ENCODE results near the gene CENPS.

DNA sequence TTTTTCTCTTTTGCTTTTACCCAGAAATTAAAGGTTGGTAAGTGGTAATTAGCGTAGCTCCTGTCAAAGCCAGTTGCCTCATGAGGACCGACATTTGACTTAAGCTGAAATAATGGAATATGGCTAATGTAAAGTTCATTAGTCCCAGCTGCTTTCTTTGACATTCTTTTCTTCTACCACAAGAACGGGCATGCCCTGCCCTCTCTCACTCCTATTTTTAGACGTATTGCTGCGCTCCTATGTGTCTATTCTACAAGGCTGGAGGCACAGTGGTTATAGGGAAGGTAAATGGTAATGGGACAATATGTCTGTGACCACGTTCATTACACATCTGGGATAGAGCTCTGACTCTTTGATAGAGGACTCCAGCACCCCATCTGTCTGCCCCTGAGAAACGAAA, 26.4 kb downstream of the CENPS start:
- TF ChIP-seq, protein P1, sequence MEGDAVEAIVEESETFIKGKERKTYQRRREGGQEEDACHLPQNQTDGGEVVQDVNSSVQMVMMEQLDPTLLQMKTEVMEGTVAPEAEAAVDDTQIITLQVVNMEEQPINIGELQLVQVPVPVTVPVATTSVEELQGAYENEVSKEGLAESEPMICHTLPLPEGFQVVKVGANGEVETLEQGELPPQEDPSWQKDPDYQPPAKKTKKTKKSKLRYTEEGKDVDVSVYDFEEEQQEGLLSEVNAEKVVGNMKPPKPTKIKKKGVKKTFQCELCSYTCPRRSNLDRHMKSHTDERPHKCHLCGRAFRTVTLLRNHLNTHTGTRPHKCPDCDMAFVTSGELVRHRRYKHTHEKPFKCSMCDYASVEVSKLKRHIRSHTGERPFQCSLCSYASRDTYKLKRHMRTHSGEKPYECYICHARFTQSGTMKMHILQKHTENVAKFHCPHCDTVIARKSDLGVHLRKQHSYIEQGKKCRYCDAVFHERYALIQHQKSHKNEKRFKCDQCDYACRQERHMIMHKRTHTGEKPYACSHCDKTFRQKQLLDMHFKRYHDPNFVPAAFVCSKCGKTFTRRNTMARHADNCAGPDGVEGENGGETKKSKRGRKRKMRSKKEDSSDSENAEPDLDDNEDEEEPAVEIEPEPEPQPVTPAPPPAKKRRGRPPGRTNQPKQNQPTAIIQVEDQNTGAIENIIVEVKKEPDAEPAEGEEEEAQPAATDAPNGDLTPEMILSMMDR (conservative IDR thresholded peaks at IDR 0.05), result no peak
- no peak for TF ChIP-seq EZH2 (IDR thresholded peaks at IDR 0.05; ENCODE audit: low read depth)
